ENCODE measurements around the gene CDC42BPG. TPM values are rescaled to one million over a fixed set of nuclear protein-coding genes. Genes with fewer than 3 reads are reported as not detected.

CDC42BPG gene
- total and polyA plus RNA-seq, 2 of the 8 experiments (the other 6 are each of a cell fraction or from before 2014, with no cell fraction given) = 3.7 to 10.6 TPM

DNA sequence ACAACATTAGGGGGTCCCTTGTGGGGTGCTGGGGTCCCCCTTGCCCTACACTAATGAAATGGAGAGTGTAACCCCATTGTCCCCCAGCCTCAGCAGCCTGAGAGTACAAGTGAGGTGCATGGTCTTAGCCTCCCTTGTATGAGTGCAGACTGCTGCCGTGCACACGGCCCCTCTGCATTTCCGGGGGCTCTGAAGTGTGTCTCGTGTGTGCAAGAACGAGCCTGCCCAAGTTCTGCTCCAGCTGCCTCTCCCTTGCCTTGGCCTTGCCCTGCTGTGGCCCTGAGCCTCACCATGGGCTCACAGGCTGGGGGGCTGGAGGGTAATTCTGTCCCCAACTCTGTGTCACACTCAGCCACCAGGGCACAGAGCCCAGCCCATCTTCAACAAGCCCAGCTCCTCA lies 39.1 kb upstream of the CDC42BPG start:
- Histone ChIP-seq H2AFZ (ENCODE audit: low read length) (no peak overlapping the region), H3K4me3 (ENCODE audit: extremely low read depth in 1 of 4, insufficient read depth in 2 of 4, low read depth in 3 of 4, low read length in 4 of 4) (no peak overlapping the region), H3K27ac (ENCODE audit: low read depth, low read length) (no peak overlapping the region), H3K9ac (replicated peaks in 1 of 4; ENCODE audit: extremely low read depth in 1 of 4, low read depth in 3 of 4, low read length in 3 of 4) (no peak overlapping the region), H2BK120ac (replicated peaks; ENCODE audit: low read depth, low read length) (no peak overlapping the region), H4K5ac (ENCODE audit: insufficient read length, low read depth, low read length) (no peak overlapping the region), H4K91ac (replicated peaks; ENCODE audit: insufficient read length, low read length) (no peak overlapping the region), H2BK5ac (ENCODE audit: low read depth, low read length) (no peak overlapping the region), H3K56ac (replicated peaks; ENCODE audit: insufficient read length, low read depth, low read length) (no peak overlapping the region), H2BK15ac (ENCODE audit: low read length) (no peak overlapping the region), H2BK20ac (ENCODE audit: low read length) (no peak overlapping the region), H3K9me3 (ENCODE audit: insufficient read depth in 2 of 2, low read depth in 1 of 2, low read length in 1 of 2) (no peaks in the 10 kb centered on the region), H3K23me2 (ENCODE audit: low read depth, low read length) (peaks cover 6% of the 10 kb centered on the region), H3K79me2 (ENCODE audit: control insufficient read depth in 1 of 2, insufficient read depth in 2 of 2, low read length in 2 of 2) (no peaks in the 10 kb centered on the region), H3K27me3 (replicated peaks in 1 of 4; ENCODE audit: control insufficient read depth in 3 of 4, extremely low read depth in 1 of 4, insufficient read depth in 3 of 4, low read length in 3 of 4) (no peaks in the 10 kb centered on the region; a peak in 1 of 7 replicates), H3K36me3 (ENCODE audit: control insufficient read depth in 2 of 4, insufficient read depth in 4 of 4, low read length in 3 of 4) (no peaks in the 10 kb centered on the region), H2AK5ac (ENCODE audit: low read depth, low read length) (no peak overlapping the region), H3K14ac (ENCODE audit: insufficient read length) (no peak overlapping the region), H3K79me1 (ENCODE audit: low read depth, low read length) (no peaks in the 10 kb centered on the region), H4K8ac (ENCODE audit: extremely low read depth, insufficient read depth, low read length) (no peak overlapping the region), H3K4ac (replicated peaks; ENCODE audit: insufficient read length, low read depth, low read length) (no peak overlapping the region), H3K23ac (ENCODE audit: insufficient read length) (no peak overlapping the region), H3K4me2 (ENCODE audit: insufficient read depth in 1 of 2, low read depth in 2 of 2, low read length in 2 of 2) (no peak overlapping the region), H4K20me1 (replicated peaks in 1 of 2; ENCODE audit: control insufficient read depth in 1 of 2, insufficient read depth in 2 of 2, low read length in 2 of 2) (no peaks in the 10 kb centered on the region), H2BK12ac (ENCODE audit: low read depth, low read length) (no peak overlapping the region), H3K18ac (ENCODE audit: extremely low read depth, low read length) (no peak overlapping the region), H3K4me1 (replicated peaks in 1 of 4; ENCODE audit: control insufficient read depth in 3 of 4, insufficient read depth in 4 of 4, low read length in 3 of 4) (peaks cover 0 to 14% (median 8%) of the 10 kb centered on the region in 4 experiments; a peak in 6 of 7 replicates)
- FAIRE-seq (no peak), DNase-seq (ENCODE audit: low read depth in 1 of 2, low spot score in 2 of 2) (no peak)
- 95% methylated on average over 5 of the region's 5 CpGs; no CpG with 5 or more reads in 1 of the 2 experiments for WGBS, 2 experiments (ENCODE audit: extremely low coverage in 1 of 2, insufficient coverage in 1 of 2, insufficient read length in 1 of 2, insufficient replicate concordance in 2 of 2, low coverage in 1 of 2, low lambda C conversion rate in 2 of 2, missing lambda C conversion rate in 1 of 2)
- TF ChIP-seq POLR2AphosphoS5 (IDR thresholded peaks at IDR 0.05; ENCODE audit: low read depth, low read length) = no peak
- TF ChIP-seq RFX5 (IDR thresholded peaks at IDR 0.05; ENCODE audit: borderline replicate concordance, low read depth, low read length) = no peak
- TF ChIP-seq SIN3A (conservative IDR thresholded peaks at IDR 0.05 in 1 of 2, IDR thresholded peaks at IDR 0.05 in 1 of 2; ENCODE audit: low read depth in 1 of 2, low read length in 2 of 2) = no peak
- no peak for TF ChIP-seq RXRA (IDR thresholded peaks at IDR 0.05; ENCODE audit: insufficient read depth, low read depth, low read length)
- TF ChIP-seq BRCA1 (IDR thresholded peaks at IDR 0.05; ENCODE audit: low read depth, low read length) = no peak
- no peak for TF ChIP-seq SP1 (IDR thresholded peaks at IDR 0.05; ENCODE audit: low read depth, low read length)
- TF ChIP-seq KDM4A (IDR thresholded peaks at IDR 0.05; ENCODE audit: low read depth, low read length, severe bottlenecking) = no peak
- no peak for TF ChIP-seq HDAC6 (IDR thresholded peaks at IDR 0.05; ENCODE audit: low read depth, low read length)
- no peak for TF ChIP-seq CHD2 (IDR thresholded peaks at IDR 0.05; ENCODE audit: low read length)
- no peak for TF ChIP-seq BCL11A (IDR thresholded peaks at IDR 0.05; ENCODE audit: low read depth in 2 of 2, low read length in 2 of 2)
- ChIA-PET POLR2A (ENCODE audit: partially characterized antibody) (interaction anchor here (0.8 to 24.6 kb wide), 2 partner anchors 26 to 150 kb away, joined by 4 to 408 read pairs; no protein-coding TSS in a partner anchor), CTCF (ENCODE audit: partially characterized antibody) (interaction anchor here (1.8 to 32.2 kb wide), 3 partner anchors 8 to 29 kb away, joined by 5 to 1058 read pairs (median 118); partner anchors contain the start of gene CDC42BPG)
